Glomerular visceral epithelial cell (primary cell): ENCODE measurements around the gene CAPZA1.

Experiments
- DNase-seq: peaks from one replicate; pipeline ENCODE4 v3.0.0-alpha.2; 2016; ENCODE audit errors: extremely low spot score

CAPZA1 gene

GRCh38 chr1:112700290-112701226 lies 80.9 kb downstream of the CAPZA1 start:
- peak; percentile 99 for DNase-seq

GRCh38 chr1:112701227-112702066 lies 81.8 kb downstream of the CAPZA1 start:
- no peak for DNase-seq

- no peak for DNase-seq
Measured at GRCh38 chr1:112702067-112702395, 82.4 kb downstream of the CAPZA1 start.

DNA sequence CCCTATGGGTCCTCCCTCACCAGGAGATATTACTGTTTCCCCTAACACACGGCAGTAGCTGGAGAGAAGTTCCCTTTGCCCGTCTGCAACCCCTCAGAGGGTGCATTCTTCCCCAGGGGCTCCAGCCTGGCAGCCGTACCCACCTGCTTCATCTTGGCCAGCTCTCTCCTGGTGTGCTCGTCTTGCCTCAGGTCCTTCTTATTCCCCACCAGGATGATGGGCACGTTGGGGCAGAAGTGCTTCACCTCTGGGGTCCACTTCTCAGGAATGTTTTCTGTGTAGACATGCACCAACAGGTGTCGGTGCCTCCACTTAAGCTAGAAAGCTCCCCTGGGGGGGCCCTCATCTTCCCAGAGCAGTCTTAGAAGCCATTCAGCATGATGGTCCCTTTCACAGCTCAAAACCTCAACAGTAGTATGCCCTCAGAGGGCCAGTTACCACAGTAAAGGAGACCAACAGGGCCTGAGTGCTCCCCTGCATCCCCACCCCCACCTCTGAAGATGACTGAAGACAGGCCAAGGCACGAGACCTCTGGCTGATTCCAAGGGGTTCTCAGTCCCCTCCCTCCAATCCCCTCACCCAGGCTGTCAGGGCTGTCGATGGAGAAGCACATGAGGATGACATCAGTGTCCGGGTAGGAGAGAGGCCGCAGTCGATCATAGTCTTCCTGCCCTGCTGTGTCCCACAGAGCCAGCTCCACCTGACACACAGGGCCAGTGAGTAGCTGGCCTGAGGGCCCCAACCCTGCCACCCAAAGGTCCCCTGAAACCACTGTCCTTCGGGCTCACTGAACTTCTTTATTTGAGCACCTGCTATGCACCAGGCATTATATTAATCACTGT lies 83.0 kb downstream of the CAPZA1 start:
- no peak for DNase-seq

GRCh38 chr1:112703706-112704105 lies 84.1 kb downstream of the CAPZA1 start:
- DNase-seq, result no peak

DNA sequence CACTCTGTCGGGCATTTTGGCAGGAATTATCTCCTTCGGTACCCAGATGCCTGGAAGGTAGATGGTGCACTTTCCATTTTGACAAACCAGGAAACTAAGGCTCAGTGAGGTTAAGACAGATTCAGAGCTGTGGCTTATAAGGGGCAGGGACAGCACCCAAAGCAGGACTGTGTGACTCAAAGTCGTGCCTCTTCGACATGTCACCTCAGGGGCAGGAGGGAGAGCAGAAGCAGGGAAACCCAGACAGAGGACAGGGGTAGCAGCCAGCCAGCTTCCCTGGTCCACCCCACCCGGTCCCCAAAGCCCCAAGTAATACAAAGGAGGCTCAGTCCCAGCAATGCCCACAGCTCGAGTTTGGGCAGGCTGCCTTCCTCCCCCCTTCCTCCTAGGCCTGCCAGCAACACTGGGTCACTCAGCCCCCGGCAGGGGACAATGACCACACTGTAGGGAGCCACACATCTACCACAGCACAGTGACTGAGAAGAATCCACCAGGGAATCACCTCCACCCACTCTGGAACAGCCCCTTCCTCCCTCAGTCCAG lies 84.8 kb downstream of the CAPZA1 start:
- no peak for DNase-seq

- peak; percentile 99 for DNase-seq
Measured at GRCh38 chr1:112704934-112705627, 85.4 kb downstream of the CAPZA1 start.

DNA sequence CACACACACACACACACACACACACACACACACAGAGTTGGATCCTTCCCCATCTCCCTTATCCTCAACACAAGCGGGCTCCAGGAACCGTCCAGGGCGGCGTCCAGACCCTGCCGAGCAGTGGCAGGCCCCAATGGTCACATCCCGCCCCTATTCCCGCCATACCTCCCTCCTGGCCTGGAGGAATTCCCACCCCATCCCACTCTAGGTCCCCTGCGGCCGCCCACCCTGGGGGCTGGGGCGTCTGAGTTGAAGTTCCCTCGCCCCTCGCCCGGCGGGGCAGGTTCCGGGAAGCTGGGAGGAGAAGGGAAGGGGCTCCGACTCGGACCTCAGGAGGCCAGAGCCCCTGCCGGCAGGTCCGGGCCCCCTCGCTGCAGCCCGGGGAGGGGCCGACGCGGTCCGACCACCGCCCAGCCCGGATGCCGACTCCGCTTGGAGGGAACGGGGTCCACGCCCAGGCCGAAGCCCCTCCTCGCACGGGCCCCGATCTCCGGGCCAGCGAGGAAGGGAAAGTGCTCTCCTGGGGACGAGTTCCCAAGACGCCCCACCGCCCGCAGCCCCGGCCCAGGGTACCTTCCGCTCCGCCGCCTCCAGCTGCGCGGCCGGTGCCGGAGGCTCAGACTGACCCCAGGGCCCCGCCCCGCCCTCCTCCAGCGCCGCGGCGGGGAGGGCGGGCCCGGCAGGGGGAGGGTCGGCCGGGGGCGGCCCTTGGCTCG lies 87.0 kb downstream of the CAPZA1 start, which contains the start of gene RHOC:
TSS of gene RHOC (minus strand) at position 623 of the 716 bp plus-strand sequence. CDS start 3,328 bp downstream, outside the sequence.
- DNase-seq, result peak; percentile 83

- DNase-seq, result peak; percentile 90
Measured at GRCh38 chr1:112707221-112708001, 87.8 kb downstream of the CAPZA1 start.

DNA sequence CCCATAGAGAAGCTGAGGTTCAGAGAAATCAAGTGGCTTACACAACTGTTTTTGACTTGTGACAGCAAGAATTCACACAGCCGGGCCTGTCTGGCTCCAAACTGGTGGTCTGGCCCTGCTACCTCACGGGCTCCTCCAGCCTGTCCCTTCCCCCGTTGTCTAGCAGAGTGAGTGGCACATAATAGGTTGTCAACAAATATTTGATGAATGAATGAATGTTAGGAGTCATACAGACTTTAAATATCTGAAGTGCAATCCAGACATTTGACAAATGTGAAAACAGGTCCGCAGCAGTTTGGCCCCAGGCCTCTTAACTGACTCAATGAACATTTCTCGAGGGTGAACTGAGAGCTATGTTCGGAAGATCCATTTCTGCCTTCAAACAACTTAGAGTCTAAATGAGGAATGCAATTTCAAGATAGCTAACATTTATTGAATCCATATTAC lies 88.4 kb downstream of the CAPZA1 start:
- DNase-seq, result no peak

GRCh38 chr1:112708489-112708888 lies 88.9 kb downstream of the CAPZA1 start:
- DNase-seq, result no peak

DNA sequence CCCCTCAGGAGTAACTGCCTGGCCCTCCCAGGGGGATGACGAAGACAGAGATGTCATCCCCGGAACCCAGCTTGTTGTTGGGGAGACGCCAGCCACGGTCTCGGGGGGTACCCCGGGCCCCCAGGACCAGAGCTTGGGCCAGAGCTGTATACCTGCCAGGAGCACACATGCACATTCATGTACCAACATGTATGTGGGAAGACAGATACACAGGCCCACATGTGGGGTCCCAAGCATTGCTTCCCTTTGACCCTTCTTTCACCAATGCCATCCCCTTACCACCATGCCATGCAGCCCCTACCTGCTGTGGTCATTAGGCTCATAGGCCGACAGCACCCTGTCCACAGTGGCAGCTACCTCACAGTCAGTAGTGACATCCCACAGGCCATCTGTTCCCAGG lies 90.5 kb downstream of the CAPZA1 start:
- no peak for DNase-seq

- DNase-seq, result no peak
Measured at GRCh38 chr1:112710586-112710985, 91.0 kb downstream of the CAPZA1 start.

DNA sequence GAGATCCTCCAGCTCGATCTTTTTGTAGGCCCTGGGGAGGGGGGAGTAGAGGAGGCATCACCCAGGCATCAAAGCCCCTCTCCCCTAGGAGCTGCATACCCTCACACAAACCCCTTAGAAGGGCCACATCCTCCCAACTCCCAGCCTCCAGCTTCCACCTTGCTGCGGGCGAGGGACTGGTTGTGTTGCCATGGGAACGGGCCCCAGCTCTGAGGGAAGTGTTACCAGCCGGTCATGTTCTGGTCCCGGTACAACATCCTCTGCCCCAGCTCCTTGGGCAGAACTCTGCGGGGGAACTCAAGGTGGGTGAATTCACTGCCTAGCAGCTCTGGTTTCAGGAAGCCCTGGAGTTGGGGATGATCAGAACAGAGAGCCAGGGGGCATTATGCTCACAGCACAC lies 91.4 kb downstream of the CAPZA1 start:
- no peak for DNase-seq

- DNase-seq, result no peak
Measured at GRCh38 chr1:112711670-112712069, 92.0 kb downstream of the CAPZA1 start.

DNA sequence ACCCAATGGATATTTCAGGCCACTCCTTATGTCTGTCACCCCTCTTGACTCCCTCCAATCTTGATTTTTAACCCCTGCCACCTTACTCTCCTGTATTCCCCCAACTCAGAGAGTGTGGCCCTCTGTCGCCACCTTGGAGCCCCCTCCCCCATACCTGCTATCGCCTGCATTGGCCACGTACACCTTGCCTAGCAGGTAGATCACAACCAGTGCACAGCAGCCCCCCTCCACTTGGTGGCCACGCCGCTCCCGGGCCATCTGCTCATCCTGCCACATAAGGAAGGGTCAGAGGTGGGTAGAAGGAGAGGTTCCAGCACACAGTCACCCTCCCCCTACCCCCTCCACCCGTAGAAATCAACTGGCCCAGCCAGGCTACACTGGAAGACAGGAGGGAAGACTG lies 92.6 kb downstream of the CAPZA1 start:
- DNase-seq, result no peak

DNA sequence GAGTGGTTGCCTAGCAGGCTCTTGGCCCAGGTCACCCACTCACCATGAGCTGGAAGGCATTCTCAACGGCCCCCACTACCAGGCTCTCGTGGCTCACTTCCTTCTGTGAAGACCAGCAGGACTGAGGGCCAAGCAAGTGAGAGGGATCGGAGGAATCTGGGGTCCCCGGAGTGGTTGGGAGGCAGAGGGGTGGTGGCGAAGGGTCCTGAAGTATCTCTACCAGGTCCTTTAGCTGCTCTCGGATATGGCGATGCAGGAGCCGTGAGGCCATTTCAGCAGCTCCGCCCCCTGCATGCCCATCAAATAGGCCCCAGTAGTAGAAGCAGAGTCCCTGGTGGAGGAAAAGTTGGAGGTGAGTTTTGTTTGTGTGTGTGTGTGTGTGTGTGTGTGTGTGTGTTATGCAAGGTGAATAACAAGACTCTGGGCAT lies 93.1 kb downstream of the CAPZA1 start:
- no peak for DNase-seq

- no peak for DNase-seq
Measured at GRCh38 chr1:112713466-112714312, 94.1 kb downstream of the CAPZA1 start.
